ENCODE data around the gene SFRP5. TPM values are rescaled to one million over a fixed set of nuclear protein-coding genes. Genes with fewer than 3 reads are reported as not detected.

Gene SFRP5
- total and polyA plus RNA-seq, 10 of the 15 experiments (the other 5 are each of a cell fraction or from before 2014, with no cell fraction given) = not detected

GRCh38 chr10:97768322-97769315, 3.2 kb downstream of the SFRP5 start:
- Histone ChIP-seq H3K4me3 (no peak overlapping the region), H3K36me3 (ENCODE audit: control insufficient read depth in 2 of 2, insufficient read depth in 2 of 2, low read length in 1 of 2) (no peaks in the 10 kb centered on the region; a peak in 1 of 4 replicates), H2AFZ (ENCODE audit: control insufficient read depth, low read depth, low read length) (no peak overlapping the region), H3K79me2 (ENCODE audit: control insufficient read depth, insufficient read depth, low read length) (no peaks in the 10 kb centered on the region), H3K4me2 (ENCODE audit: control insufficient read depth, insufficient read depth) (no peak overlapping the region), H3K4me1 (ENCODE audit: control insufficient read depth, insufficient read depth, low read length) (peaks cover 9% of the 10 kb centered on the region), H4K20me1 (ENCODE audit: control insufficient read depth, insufficient read depth) (no peaks in the 10 kb centered on the region; the same call in 1 of the 2 replicates), H3K9me3 (replicated peaks; ENCODE audit: control insufficient read depth, insufficient read depth, low read length) (no peaks in the 10 kb centered on the region), H3K27ac (ENCODE audit: control insufficient read depth, insufficient read depth) (no peak overlapping the region), H3K9ac (ENCODE audit: control insufficient read depth, insufficient read depth, low read length) (no peak overlapping the region), H3K27me3 (replicated peaks in 1 of 2; ENCODE audit: control insufficient read depth in 2 of 2, insufficient read depth in 2 of 2, low read length in 1 of 2) (peaks cover 7 to 9% of the 10 kb centered on the region in 2 experiments; a peak in 3 of 4 replicates)
- intact Hi-C loops (cut with micrococcal nuclease; ENCODE audit: unreplicated experiment) (no loop called here), in situ Hi-C loops (cut with MboI) (no loop called here)
- no peak for ATAC-seq
- ChIA-PET RAD21 (ENCODE audit: unreplicated experiment) (no interaction called here), SMC1A (ENCODE audit: uncharacterized antibody, unreplicated experiment) (interaction anchor here (0.9 kb wide), 1 partner anchor 28 kb away, joined by 3 read pairs; no protein-coding TSS in a partner anchor), CTCF (interaction anchor here (0.9 to 1.0 kb wide), 2 partner anchors 9 to 12 kb away, joined by 3 to 4 read pairs; no protein-coding TSS in a partner anchor), POLR2A (interaction anchor here (0.6 kb wide), 1 partner anchor 148 kb away, joined by 6 read pairs; no protein-coding TSS in a partner anchor)
- no peak for FAIRE-seq
- no TSS peak for BruUV-seq (replicated peaks)
- TF ChIP-seq KDM1A (IDR thresholded peaks at IDR 0.05; ENCODE audit: borderline replicate concordance) = no peak
- WGBS (ENCODE audit: insufficient coverage, insufficient replicate concordance, low lambda C conversion rate, missing lambda C conversion rate) = 87% methylated on average over 8 of the region's 9 CpGs
- DNase-seq (ENCODE audit: low read depth, low spot score) = no peak

GRCh38 chr10:97766996-97767924, 4.5 kb downstream of the SFRP5 start:
- SMC1A ChIA-PET (ENCODE audit: uncharacterized antibody, unreplicated experiment) = interaction anchor here (0.9 kb wide), 1 partner anchor 27 kb away, joined by 3 read pairs; no protein-coding TSS in a partner anchor
- 97% methylated on average over 21 of the region's 22 CpGs for WGBS (ENCODE audit: insufficient coverage, insufficient replicate concordance, low lambda C conversion rate, missing lambda C conversion rate)
- in situ Hi-C loops (cut with MboI) (no loop called here), intact Hi-C loops (cut with micrococcal nuclease; ENCODE audit: unreplicated experiment) (no loop called here)
- RAD21 ChIA-PET (ENCODE audit: unreplicated experiment) = no interaction called here
- ATAC-seq (no peak), DNase-seq (ENCODE audit: low read depth, low spot score) (no peak), FAIRE-seq (no peak)
- Histone ChIP-seq H4K20me1 (ENCODE audit: control insufficient read depth, insufficient read depth) (no peaks in the 10 kb centered on the region), H3K36me3 (ENCODE audit: control insufficient read depth in 2 of 2, insufficient read depth in 2 of 2, low read length in 1 of 2) (no peaks in the 10 kb centered on the region; a peak in 2 of 4 replicates), H3K79me2 (ENCODE audit: control insufficient read depth, insufficient read depth, low read length) (no peaks in the 10 kb centered on the region), H2AFZ (ENCODE audit: control insufficient read depth, low read depth, low read length) (no peak overlapping the region), H3K4me1 (ENCODE audit: control insufficient read depth, insufficient read depth, low read length) (peaks cover 9% of the 10 kb centered on the region), H3K27me3 (replicated peaks in 1 of 2; ENCODE audit: control insufficient read depth in 2 of 2, insufficient read depth in 2 of 2, low read length in 1 of 2) (peaks cover 2 to 9% of the 10 kb centered on the region in 2 experiments; a peak in 3 of 4 replicates), H3K9me3 (replicated peaks; ENCODE audit: control insufficient read depth, insufficient read depth, low read length) (no peaks in the 10 kb centered on the region), H3K27ac (ENCODE audit: control insufficient read depth, insufficient read depth) (no peak overlapping the region), H3K4me2 (ENCODE audit: control insufficient read depth, insufficient read depth) (no peak overlapping the region), H3K9ac (ENCODE audit: control insufficient read depth, insufficient read depth, low read length) (no peak overlapping the region), H3K4me3 (no peak overlapping the region)
- TF ChIP-seq USF1 (IDR thresholded peaks at IDR 0.05; ENCODE audit: borderline replicate concordance, extremely low read length, insufficient read depth, low read depth, low read length) (no peak), ZNF592 (IDR thresholded peaks at IDR 0.05) (no peak), NR2C2 (IDR thresholded peaks at IDR 0.05; ENCODE audit: borderline replicate concordance, control insufficient read depth, insufficient read length, low read depth) (no peak), BHLHE40 (IDR thresholded peaks at IDR 0.05; ENCODE audit: borderline replicate concordance in 1 of 2, low read depth in 2 of 2, low read length in 1 of 2) (no peak), ZNF217 (IDR thresholded peaks at IDR 0.05) (no peak)
- no TSS peak for BruUV-seq (replicated peaks)
- POLR2A ChIA-PET = interaction anchor here (0.6 kb wide), 1 partner anchor 149 kb away, joined by 6 read pairs; no protein-coding TSS in a partner anchor
- CTCF ChIA-PET = interaction anchor here (0.9 to 1.0 kb wide), 2 partner anchors 8 to 13 kb away, joined by 3 to 4 read pairs; no protein-coding TSS in a partner anchor
